Erythroblast (primary cell): Measurements from ENCODE around the gene TBK1.

Source experiments
- GATA1 ChIP-seq: IDR thresholded peaks from 2 replicates; pipeline ENCODE4 v1.6.1; 2011; ENCODE audit warnings: low read depth, mild to moderate bottlenecking, control low read depth, low read length, moderate library complexity
- POLR2A ChIP-seq: IDR thresholded peaks from 2 replicates; pipeline ENCODE4 v1.6.1; 2011; ENCODE audit warnings: mild to moderate bottlenecking, low read length

DNA sequence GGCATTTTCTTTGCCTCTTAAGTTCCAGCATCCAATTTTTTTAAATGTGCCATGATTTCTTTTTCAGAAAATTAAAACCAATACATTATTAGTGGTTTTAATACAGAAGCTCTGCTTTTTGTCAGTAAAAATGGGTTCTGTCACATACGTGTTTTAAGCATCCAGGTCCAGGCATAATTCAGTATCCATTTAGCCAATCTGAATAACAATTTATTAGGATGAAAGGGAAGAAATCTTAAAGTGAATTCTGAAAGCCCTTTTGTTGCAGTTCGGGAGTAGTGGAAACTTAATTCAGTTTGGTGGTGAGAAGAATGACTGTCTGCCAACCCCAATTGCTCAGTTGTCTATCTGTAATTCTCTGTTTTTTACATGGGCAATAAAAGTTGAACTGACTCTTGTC lies 40.5 kb upstream of the TBK1 start:
- TF ChIP-seq POLR2A, result no peak
- no peak for TF ChIP-seq GATA1
